Measurements from ENCODE around the gene CTIF.

Gene CTIF

GRCh38 chr18:48891721-48892120 is 352.9 kb downstream of the CTIF start:
- H3K9me3 ChIP-seq (ENCODE audit: control insufficient read depth, insufficient read depth, low read length), result no peaks in the 10 kb centered on the region
- H3K9ac ChIP-seq (ENCODE audit: low read depth, low read length), result no peak overlapping the region
- H3K4me1 ChIP-seq (ENCODE audit: control insufficient read depth, insufficient read depth, low read length), result peaks cover 16% of the 10 kb centered on the region
- H3K4me3 ChIP-seq (ENCODE audit: low read depth, low read length), result no peak overlapping the region
- no peak overlapping the region for H3K27ac ChIP-seq (ENCODE audit: low read depth, low read length)
- no peaks in the 10 kb centered on the region for H3K27me3 ChIP-seq (ENCODE audit: control insufficient read depth, insufficient read depth, low read length)
- H3K36me3 ChIP-seq (ENCODE audit: control insufficient read depth, insufficient read depth, low read length), result no peaks in the 10 kb centered on the region

- H3K4me1 ChIP-seq (ENCODE audit: control insufficient read depth, insufficient read depth, low read length), result peaks cover 16% of the 10 kb centered on the region
- no peak overlapping the region for H3K27ac ChIP-seq (ENCODE audit: low read depth, low read length)
- no peak overlapping the region for H3K9ac ChIP-seq (ENCODE audit: low read depth, low read length)
- H3K9me3 ChIP-seq (ENCODE audit: control insufficient read depth, insufficient read depth, low read length), result no peaks in the 10 kb centered on the region
- H3K27me3 ChIP-seq (ENCODE audit: control insufficient read depth, insufficient read depth, low read length), result no peaks in the 10 kb centered on the region
- H3K36me3 ChIP-seq (ENCODE audit: control insufficient read depth, insufficient read depth, low read length), result no peaks in the 10 kb centered on the region
- H3K4me3 ChIP-seq (ENCODE audit: low read depth, low read length), result no peak overlapping the region
Observed at GRCh38 chr18:48892146-48892855, 353.5 kb downstream of the CTIF start.

GRCh38 chr18:48893061-48893607 is 354.3 kb downstream of the CTIF start:
- H3K27ac ChIP-seq (ENCODE audit: low read depth, low read length), result no peak overlapping the region
- H3K4me1 ChIP-seq (ENCODE audit: control insufficient read depth, insufficient read depth, low read length), result peaks cover 16% of the 10 kb centered on the region
- no peaks in the 10 kb centered on the region for H3K27me3 ChIP-seq (ENCODE audit: control insufficient read depth, insufficient read depth, low read length)
- no peaks in the 10 kb centered on the region for H3K36me3 ChIP-seq (ENCODE audit: control insufficient read depth, insufficient read depth, low read length)
- H3K4me3 ChIP-seq (ENCODE audit: low read depth, low read length), result no peak overlapping the region
- no peak overlapping the region for H3K9ac ChIP-seq (ENCODE audit: low read depth, low read length)
- H3K9me3 ChIP-seq (ENCODE audit: control insufficient read depth, insufficient read depth, low read length), result no peaks in the 10 kb centered on the region

- no peak overlapping the region for H3K4me3 ChIP-seq (ENCODE audit: low read depth, low read length)
- no peak overlapping the region for H3K9ac ChIP-seq (ENCODE audit: low read depth, low read length)
- peaks cover 15% of the 10 kb centered on the region for H3K4me1 ChIP-seq (ENCODE audit: control insufficient read depth, insufficient read depth, low read length)
- H3K27me3 ChIP-seq (ENCODE audit: control insufficient read depth, insufficient read depth, low read length), result no peaks in the 10 kb centered on the region
- no peaks in the 10 kb centered on the region for H3K36me3 ChIP-seq (ENCODE audit: control insufficient read depth, insufficient read depth, low read length)
- H3K27ac ChIP-seq (ENCODE audit: low read depth, low read length), result no peak overlapping the region
- H3K9me3 ChIP-seq (ENCODE audit: control insufficient read depth, insufficient read depth, low read length), result no peaks in the 10 kb centered on the region
Observed at GRCh38 chr18:48893608-48894600, 355.1 kb downstream of the CTIF start.

GRCh38 chr18:48894799-48895346 is 356.0 kb downstream of the CTIF start:
- no peaks in the 10 kb centered on the region for H3K9me3 ChIP-seq (ENCODE audit: control insufficient read depth, insufficient read depth, low read length)
- peaks cover 7% of the 10 kb centered on the region for H3K4me1 ChIP-seq (ENCODE audit: control insufficient read depth, insufficient read depth, low read length)
- no peak overlapping the region for H3K4me3 ChIP-seq (ENCODE audit: low read depth, low read length)
- H3K9ac ChIP-seq (ENCODE audit: low read depth, low read length), result no peak overlapping the region
- H3K27ac ChIP-seq (ENCODE audit: low read depth, low read length), result no peak overlapping the region
- no peaks in the 10 kb centered on the region for H3K36me3 ChIP-seq (ENCODE audit: control insufficient read depth, insufficient read depth, low read length)
- H3K27me3 ChIP-seq (ENCODE audit: control insufficient read depth, insufficient read depth, low read length), result no peaks in the 10 kb centered on the region

- Histone ChIP-seq H3K36me3 (ENCODE audit: control insufficient read depth, insufficient read depth, low read length) (no peaks in the 10 kb centered on the region), H3K27me3 (ENCODE audit: control insufficient read depth, insufficient read depth, low read length) (no peaks in the 10 kb centered on the region), H3K27ac (ENCODE audit: low read depth, low read length) (no peak overlapping the region), H3K4me3 (ENCODE audit: low read depth, low read length) (no peak overlapping the region), H3K9me3 (ENCODE audit: control insufficient read depth, insufficient read depth, low read length) (no peaks in the 10 kb centered on the region), H3K9ac (ENCODE audit: low read depth, low read length) (no peak overlapping the region), H3K4me1 (ENCODE audit: control insufficient read depth, insufficient read depth, low read length) (no peaks in the 10 kb centered on the region)
Observed at GRCh38 chr18:48896326-48896874, 357.6 kb downstream of the CTIF start.

- no peak overlapping the region for H3K9ac ChIP-seq (ENCODE audit: low read depth, low read length)
- no peak overlapping the region for H3K4me3 ChIP-seq (ENCODE audit: low read depth, low read length)
- no peaks in the 10 kb centered on the region for H3K36me3 ChIP-seq (ENCODE audit: control insufficient read depth, insufficient read depth, low read length)
- no peaks in the 10 kb centered on the region for H3K9me3 ChIP-seq (ENCODE audit: control insufficient read depth, insufficient read depth, low read length)
- H3K4me1 ChIP-seq (ENCODE audit: control insufficient read depth, insufficient read depth, low read length), result no peaks in the 10 kb centered on the region
- H3K27me3 ChIP-seq (ENCODE audit: control insufficient read depth, insufficient read depth, low read length), result no peaks in the 10 kb centered on the region
- no peak overlapping the region for H3K27ac ChIP-seq (ENCODE audit: low read depth, low read length)
Observed at GRCh38 chr18:48896875-48897511, 358.2 kb downstream of the CTIF start.

GRCh38 chr18:48897531-48897930 is 358.7 kb downstream of the CTIF start:
- no peaks in the 10 kb centered on the region for H3K27me3 ChIP-seq (ENCODE audit: control insufficient read depth, insufficient read depth, low read length)
- H3K36me3 ChIP-seq (ENCODE audit: control insufficient read depth, insufficient read depth, low read length), result no peaks in the 10 kb centered on the region
- no peak overlapping the region for H3K9ac ChIP-seq (ENCODE audit: low read depth, low read length)
- no peak overlapping the region for H3K27ac ChIP-seq (ENCODE audit: low read depth, low read length)
- no peak overlapping the region for H3K4me3 ChIP-seq (ENCODE audit: low read depth, low read length)
- no peaks in the 10 kb centered on the region for H3K9me3 ChIP-seq (ENCODE audit: control insufficient read depth, insufficient read depth, low read length)
- H3K4me1 ChIP-seq (ENCODE audit: control insufficient read depth, insufficient read depth, low read length), result no peaks in the 10 kb centered on the region

- no peaks in the 10 kb centered on the region for H3K27me3 ChIP-seq (ENCODE audit: control insufficient read depth, insufficient read depth, low read length)
- no peak overlapping the region for H3K27ac ChIP-seq (ENCODE audit: low read depth, low read length)
- no peaks in the 10 kb centered on the region for H3K36me3 ChIP-seq (ENCODE audit: control insufficient read depth, insufficient read depth, low read length)
- no peaks in the 10 kb centered on the region for H3K9me3 ChIP-seq (ENCODE audit: control insufficient read depth, insufficient read depth, low read length)
- H3K4me1 ChIP-seq (ENCODE audit: control insufficient read depth, insufficient read depth, low read length), result no peaks in the 10 kb centered on the region
- no peak overlapping the region for H3K4me3 ChIP-seq (ENCODE audit: low read depth, low read length)
- no peak overlapping the region for H3K9ac ChIP-seq (ENCODE audit: low read depth, low read length)
Observed at GRCh38 chr18:48898521-48898920, 359.7 kb downstream of the CTIF start.

GRCh38 chr18:48899558-48900174 is 360.8 kb downstream of the CTIF start:
- Histone ChIP-seq H3K4me1 (ENCODE audit: control insufficient read depth, insufficient read depth, low read length) (no peaks in the 10 kb centered on the region), H3K27ac (ENCODE audit: low read depth, low read length) (no peak overlapping the region)

More at GRCh38 chr18:48899558-48900174, 360.8 kb downstream of the CTIF start:
- no peaks in the 10 kb centered on the region for H3K36me3 ChIP-seq (ENCODE audit: control insufficient read depth, insufficient read depth, low read length)
- H3K4me3 ChIP-seq (ENCODE audit: low read depth, low read length), result no peak overlapping the region
- no peak overlapping the region for H3K9ac ChIP-seq (ENCODE audit: low read depth, low read length)
- no peaks in the 10 kb centered on the region for H3K9me3 ChIP-seq (ENCODE audit: control insufficient read depth, insufficient read depth, low read length)
- H3K27me3 ChIP-seq (ENCODE audit: control insufficient read depth, insufficient read depth, low read length), result no peaks in the 10 kb centered on the region
